Measurements from ENCODE around the gene PDLIM7.
"Not testable (repeated sequence)": the region's sequence is repeated elsewhere in the genome, so short reads cannot be mapped to it uniquely, and the experiment has no call there.

PDLIM7 gene

DNA sequence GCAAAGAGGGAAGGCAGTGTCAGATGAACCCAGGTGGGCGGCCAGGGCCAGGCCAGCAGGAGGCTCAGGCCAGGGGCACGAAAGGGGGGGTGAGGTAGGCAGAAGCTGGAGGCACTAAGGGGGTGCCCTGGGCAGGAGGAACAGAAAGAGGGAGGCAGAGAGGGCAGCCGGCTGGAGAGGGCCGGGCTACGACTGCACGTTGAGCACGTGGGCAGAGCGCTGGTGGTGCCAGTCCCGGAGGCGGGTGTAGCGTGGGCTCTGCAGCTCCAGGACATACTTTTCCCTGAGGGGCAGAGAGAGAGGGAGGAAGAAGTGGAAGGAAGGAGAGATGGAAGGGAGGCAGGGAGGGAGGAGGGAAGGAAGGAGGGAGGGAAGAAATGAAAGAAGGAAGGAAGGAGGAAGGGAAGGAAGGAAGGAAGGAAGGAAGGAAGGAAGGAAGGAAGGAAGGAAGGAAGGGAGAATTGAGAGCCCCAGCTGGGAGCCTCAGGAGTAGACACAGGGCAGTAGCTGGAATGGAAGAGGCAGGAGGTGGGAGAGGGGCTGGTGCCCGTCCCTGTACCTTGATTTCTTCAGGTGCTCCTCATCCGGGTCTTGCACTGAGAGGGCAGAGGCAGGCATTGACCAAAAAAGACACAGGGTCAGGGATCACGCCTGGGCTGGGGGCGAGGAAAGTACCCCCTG is 7.0 kb downstream of the PDLIM7 start:
- no peak for DNase-seq (ENCODE audit: low spot score)

DNA sequence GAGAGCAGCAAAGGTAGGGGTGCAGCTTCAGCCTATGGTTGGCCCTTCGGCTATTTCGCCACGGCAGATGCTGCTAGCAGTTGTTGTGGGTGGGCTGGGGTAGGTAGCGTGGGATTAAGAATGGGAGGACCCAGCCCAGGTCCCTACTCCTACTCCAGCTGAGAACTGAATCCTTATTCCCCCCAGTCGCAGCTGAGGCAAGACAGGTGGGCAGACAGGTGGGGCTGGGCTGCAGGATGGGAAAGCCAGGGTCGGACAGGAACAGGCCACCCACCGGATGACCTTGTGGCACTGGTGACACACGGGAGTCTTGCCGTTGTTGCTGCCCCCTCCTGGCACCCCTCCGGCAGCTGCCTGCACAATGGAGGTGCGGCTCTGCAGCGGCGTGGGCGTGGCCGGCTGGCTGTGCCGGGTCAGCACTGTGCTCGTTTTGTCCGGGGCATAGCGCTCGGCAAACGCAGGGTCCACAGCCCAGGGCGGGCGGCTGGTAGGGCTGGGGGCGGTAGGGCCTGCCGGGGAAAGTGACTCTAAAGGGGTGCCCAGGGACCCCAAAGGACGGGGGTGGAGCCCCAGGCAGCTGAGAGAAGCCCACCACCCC is 8.2 kb downstream of the PDLIM7 start:
- no peak for DNase-seq (ENCODE audit: low spot score)

DNA sequence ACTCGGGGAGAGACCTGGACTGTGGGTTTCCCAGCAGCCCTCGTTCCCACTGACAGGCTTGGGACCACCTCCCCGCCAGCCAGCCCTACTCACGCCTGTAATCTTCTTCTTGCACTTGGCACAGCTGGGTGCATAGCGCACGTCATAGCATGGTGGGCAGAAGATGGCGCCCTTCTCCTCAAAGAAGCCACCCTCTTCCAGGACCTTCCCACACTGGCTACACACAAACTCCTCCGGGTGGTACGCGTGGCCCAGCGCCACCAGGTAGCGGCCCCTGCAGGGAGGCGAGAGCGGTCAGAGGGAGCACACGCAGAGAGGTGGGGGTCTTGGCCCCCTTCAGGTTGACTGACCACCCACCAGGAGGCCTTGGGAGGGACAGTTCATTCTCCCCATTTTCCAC is 9.4 kb downstream of the PDLIM7 start:
- DNase-seq (ENCODE audit: low spot score), result no peak

DNA sequence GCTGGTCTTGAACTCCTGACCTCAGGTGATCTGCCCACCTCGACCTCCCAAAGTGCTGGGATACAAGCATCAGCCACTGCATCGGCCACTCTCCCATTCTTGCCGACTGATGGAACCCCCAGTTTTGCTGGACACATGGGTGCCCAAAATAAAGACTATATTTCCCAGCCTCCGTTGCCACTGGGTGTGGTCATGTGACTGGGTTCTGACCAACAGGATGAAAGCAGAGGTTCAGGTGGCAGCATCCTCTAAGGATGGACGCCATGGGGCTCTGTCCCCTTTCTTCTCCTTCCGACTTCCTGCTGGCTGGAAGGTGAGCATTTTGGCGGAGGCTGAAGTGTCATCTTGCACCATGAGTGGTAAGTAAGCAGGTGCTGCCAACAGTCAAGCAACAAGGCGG is 10.3 kb downstream of the PDLIM7 start:
- no peak for DNase-seq (ENCODE audit: low spot score)

DNA sequence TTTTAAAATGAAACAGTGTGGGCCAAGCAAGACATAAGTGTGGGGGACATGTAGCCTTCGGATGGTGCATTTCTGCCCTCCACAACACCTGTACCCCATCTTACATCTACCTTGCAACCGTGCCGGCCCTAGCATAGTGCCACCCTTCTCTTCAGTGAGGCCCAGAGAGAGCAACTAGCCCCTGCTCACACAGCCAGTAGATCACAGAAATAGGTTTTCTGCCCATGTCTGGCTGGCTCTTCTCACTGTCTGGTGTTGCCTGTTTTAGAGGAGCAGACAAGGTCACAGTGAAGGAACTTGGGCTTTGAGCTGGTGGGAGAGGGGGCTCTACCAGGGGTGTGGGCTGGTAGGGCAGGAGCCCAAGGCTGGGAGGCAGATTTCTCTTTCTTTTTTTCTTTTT is 11.1 kb downstream of the PDLIM7 start:
- no peak for DNase-seq (ENCODE audit: low spot score)

DNA sequence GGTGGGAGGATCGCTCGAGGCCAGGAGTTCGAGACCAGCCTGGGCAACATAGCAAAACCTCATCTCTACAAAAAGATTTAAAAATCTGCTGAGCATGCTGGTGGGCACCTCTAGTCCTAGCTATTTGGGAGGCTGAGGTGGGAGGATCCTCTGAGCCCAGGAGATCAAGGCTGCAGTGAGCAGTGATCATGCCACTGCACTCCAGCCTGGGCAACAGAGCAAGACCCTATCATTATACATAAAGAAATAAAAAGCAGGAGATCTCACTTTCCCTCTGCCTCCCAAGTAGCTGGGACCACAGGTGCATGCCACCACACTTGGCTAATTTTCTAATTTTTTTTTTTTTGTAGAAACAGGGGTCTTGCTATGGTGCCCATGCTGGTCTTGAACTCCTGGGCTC is 11.7 kb downstream of the PDLIM7 start:
- DNase-seq (ENCODE audit: low spot score), result not testable (repeated sequence)

DNA sequence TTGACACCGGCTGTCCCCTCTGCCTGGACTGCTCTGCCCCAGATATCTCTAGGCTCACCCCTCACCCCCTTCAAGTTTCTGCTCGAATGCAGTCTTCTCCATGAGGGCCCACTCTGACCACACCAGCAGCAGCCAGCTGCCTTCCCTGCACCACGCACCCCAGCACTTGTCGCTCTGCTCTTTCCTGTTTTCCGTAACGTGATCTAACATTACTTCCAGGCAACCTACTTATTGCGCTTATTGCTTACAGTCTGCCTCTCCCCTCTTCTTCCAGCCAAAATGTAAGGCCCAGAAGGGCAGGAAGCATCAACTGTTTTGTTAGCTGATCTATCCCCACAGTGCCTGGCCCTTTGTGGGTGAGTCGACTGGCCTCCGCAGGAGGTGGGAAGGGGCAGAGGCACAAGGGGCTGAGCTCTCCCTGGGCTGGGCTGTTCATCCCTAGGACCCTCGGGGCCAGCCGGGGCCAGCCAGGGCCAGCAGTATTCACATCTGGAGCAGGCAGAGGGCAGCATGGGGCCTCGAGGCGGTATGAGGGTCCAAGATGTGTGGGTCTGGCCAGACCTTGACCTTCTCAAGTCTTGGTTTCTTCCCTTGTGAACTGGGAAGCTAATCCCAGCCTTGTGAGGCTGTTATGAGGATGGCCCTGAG is 12.4 kb downstream of the PDLIM7 start:
- DNase-seq (ENCODE audit: low spot score), result no peak

DNA sequence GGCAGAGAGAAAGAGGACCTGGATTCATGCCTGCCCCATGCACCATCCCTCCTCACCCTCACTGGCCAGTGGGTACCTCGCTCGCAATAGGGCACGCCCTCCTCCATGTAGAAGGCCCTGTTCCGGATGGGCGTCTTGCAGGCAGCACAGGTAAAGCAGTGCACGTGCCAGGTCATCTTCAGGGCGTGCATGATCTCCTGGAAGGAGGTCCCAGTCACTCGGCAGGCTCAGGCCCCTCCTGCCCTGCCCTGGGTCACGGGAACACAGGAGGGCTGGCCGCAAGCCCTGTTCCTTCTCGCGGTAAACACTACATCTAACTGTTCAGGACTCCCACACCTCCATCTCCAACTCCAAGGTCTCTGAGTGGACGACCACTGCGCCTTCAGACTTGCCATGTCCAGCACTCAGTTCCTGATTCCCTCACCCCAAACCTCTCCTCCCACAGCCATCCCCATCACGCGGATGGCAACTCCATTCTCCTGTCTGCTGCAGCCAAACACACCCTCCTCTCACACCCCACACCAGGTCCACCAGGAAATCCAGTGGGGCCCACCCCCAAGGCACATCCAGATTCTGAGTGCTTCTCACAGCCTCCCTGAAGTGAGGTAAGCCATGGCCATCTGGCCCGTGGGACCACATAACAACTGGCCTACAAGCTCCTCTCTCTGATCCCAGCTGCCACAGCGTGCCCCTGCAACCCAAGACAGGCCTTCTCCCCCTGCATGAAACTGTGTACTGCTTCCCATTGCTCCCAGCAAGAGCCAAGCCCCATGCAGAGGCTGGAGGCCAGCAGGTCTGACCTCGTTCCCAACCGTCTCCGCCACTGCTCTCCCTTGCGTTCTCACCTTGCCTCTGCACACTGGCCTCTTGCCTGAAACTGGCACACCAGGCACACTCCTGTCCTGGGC is 13.2 kb downstream of the PDLIM7 start:
- DNase-seq (ENCODE audit: low spot score), result no peak

DNA sequence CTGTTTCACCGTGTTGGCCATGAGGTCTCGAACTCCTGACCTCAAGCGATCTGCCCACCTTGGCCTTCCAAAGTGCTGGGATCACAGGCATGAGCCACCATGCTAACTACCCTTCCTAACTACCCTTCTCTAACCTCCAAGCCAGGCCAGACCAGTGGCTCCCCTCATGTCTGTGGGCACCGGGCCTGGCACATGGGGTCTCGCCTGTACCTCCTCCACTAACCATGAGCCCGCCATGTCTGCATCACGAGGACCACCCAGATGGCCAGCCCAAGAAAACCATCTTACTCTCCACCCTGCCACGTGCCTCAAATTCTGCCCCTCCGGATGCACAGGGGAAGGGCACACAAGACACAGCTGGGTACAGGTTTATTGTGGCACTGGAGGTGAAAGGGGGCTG is 14.4 kb downstream of the PDLIM7 start:
- no peak for DNase-seq (ENCODE audit: low spot score)

DNA sequence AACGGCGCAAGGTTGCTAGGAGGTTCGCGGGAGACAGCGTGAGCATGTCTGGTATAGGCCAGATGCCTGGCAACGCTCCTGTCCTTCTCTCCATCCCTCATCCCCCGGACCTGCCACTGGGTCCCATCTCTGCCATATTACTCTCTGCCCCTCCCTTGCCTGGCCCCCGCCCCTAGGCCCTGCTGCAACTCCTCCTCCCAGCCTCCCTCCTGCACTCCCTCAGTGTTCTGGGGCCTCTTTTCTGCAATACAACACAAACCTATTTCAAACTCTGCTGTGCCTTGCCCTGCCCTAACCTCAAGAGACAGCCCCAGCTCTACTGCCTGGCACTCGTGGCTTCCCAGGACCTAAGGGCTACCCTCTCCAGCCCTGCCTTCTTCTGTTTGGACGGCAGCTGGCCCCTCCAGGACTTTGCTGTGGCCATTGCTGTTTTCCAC is 15.0 kb downstream of the PDLIM7 start:
- no peak for DNase-seq (ENCODE audit: low spot score)

DNA sequence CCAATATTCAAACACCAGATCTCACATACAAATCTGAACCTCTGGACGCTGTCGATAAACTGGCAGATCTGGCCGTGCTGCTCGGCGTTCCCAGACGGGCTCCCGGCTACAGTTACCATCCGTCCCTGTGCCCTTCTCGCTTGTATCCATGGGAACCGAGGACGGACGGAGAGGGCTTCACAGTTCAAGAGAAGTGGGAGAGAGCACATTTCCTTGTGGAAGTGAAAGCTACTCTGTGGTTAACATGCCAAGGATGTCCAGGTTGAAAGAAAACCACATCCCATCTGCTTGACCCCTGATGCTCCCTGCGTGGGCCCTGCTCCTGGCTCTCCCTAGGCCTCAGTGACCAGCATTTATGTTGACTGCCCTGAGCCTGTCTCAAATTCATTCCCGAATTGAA is 17.6 kb downstream of the PDLIM7 start:
- no peak for DNase-seq (ENCODE audit: low spot score)

DNA sequence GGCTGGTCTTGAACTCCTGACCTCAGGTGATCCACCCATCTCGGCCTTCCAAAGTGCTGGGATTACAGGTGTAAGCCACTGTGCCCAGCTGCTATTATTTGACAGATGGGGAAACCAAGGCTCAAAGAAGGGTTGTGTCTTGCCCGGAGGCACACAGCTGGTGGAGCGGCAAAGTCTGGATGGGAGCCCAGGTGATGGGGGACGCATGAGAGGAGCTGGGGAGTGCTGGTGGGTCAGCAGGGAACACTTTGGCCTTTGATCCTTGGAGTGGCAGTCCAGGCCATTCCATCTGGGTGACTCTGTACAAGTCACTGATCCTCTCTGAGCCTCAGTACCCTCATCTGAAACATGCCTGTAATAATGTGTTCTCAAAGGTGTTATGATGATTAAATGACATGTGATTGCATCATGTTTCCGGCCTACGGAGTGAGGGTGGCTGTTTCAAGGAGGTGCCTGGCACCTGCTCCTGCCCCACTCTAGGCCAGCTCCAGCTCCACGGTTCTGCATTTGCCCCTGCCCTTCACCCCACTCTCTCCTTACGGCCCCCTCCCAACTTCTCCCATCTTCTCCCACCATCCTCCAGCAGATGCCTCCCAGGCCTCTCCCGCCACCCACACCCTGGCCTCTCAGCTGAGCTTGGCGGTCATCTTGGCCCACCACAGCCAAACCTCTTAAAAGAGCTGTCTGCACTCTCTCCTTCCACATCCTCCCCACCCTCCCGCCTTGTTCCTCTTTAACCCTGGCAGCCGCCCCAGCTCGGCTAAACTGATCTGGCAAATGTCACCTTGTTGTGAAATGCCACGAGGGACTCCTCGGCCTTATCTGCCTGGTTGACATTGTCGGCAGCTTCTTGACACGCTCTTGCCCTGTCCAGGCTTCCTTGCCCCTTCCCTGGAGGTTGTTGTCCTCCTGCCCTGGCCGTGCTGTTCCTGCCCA is 18.4 kb downstream of the PDLIM7 start:
- no peak for DNase-seq (ENCODE audit: low spot score)

DNA sequence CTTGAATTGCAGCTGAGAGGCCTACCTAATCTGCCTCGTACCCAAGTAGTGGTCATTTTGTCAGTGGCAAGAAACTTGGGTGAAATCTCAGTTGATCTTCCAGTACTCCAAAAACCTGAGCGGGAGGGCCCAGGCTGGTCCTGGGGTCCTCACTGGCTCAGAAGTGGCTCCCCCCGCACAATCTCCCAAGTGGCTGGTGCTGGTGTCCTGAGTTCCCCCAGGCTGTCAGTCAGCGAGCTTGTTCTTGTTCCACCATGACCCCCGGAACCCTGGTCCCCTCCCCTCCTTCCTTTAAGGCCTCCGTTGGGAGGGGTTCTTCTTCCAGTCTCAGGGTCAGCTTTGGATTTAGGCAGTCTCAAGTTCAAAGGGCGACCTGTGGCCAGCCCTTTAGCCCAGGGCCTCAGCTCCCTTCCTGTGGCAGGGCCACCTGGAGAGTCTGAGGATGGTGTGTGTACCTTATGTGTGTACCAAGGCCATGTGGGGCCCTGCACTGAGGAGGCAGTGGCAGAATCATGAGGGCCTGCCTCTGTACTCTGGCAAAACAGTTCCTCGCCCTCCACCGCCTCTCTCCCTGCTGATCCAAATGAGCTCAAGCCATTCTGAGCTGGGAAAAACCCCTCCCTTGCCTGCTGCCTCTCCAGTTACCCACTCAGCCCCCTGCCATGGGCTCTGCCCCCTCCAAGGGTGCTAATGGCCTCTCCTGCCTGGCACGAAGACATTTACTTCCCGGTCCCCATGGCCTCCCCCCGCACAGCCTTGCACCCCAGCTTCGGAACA is 19.5 kb downstream of the PDLIM7 start:
- DNase-seq (ENCODE audit: low spot score), result no peak

DNA sequence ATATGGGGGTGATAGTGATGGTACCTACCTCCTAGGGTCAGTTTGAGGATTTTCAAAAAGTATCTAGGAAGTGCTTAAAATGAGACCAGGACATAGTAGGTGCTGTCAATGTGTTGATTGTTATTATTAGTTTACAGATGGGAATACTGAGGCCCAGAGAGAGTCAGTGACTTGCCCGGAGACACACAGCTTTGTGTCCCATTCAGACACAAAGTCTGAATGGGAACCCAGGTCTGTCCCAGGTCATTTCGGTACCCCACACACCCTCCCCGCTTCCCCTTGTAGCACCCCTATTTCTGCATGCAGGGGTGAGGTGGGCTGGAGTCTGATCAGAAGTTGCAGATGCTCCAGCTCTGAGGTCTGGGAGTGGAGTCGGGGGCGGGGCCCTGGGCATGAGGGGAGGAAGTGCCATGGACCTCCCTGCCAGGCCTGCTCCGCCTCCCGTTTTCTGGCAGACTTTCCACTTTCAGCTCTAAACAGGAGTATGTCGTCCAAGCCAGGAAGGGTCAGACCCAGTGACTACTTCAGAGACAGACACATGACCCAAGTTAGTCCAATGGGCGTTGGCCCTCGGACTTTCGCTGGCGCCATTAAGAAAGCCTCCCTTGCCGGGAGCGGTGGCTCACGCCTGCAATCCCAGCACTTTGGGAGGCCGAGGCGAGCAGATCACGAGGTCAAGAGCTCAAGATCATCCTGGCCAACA is 20.7 kb downstream of the PDLIM7 start:
- no peak for DNase-seq (ENCODE audit: low spot score)

DNA sequence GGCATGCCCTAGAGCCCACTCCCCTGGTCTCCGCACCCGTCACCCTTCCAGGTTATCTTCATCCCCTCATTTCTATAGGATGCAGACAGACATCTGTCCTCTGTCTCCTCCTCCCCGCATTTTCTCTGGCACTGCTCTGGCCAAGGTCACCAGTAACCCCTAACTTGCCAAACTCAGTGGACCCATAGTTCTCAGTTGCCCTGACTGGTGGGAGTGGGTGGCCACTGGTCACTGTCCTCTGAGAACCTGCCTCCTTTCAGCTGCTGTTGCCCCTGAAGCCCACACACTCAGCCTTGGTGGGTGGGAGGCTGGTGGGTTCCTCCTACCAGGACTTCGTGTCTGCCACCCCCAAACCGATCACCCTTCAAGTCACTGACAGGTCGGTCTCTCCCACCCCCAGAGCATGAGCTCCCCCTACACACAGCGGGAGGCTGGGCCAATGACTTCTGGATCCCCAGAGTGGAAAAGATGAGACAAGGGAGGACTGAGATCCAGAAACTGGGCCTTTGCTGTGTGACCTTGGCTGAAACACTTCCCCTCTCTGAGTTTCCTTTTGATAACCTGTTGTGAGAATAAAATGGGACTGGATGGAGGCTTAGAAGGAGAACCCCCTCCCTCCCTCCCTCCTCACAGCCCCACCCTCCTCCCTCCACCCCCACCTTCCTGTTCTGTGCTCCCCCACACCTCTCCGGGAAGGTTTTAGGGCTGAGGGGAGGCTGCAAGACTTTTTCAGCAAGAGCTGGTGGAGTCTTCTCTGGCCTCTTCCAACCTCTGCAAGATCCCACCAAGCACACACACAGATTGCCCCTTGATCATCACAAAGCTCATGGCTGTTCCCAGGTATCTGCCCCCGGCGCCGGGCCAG is 21.6 kb downstream of the PDLIM7 start:
- DNase-seq (ENCODE audit: low spot score), result no peak

DNA sequence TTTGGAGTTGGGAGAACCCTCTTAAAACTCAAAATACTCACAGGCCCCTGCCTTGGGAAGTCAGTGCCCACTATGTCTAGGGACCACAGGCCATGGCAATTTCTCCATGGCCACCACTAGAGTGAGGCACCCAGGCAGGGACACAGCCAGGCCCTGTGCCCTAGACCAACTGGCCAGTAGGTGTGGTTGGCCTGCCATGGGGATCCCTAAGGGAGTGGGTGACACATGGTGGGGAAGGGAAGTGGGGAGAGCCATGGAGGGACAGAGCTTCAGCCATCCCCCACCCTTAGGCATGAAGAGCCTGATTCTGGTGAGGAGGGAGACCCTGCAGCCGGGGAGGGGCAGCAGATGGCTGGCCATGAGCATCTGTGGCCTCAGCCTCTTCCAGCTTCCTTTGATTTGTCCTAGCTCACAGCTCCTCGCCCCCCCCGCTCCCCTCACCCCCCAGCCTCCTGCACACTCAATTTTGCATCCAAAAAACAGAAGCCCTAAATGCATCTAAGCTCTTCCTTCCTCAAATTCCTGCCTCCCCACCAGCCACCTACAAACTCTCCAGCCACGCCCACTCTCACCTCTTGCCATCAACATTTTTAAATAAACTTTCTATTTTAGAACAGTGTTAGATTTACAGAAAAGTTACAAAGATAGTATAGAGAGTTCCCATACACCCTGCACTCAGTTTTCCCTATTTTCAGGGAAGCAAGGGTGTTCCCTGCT is 22.4 kb downstream of the PDLIM7 start:
- no peak for DNase-seq (ENCODE audit: low spot score)

DNA sequence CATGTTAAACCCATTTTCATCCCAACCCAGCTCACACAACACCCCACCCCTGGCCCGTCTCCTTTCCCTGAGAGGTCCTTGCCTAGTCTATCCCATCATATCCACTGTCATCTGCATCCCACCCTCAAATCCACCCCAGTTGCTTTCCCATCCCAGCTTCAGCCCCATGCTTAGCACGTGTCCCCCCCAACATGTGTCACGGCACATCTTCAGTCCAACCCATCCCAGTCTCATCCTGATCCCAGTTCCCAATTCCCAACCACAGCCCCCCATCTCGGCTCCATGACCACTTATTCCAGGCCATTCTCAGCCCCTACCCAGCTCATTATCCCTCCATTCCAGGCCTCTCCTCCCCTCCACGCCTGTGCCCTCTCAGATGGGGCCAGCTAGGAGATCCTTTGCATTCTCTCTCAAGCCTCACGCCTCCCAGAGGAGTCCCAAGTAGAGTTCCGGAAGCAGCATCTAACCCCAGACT is 23.4 kb downstream of the PDLIM7 start:
- no peak for DNase-seq (ENCODE audit: low spot score)

DNA sequence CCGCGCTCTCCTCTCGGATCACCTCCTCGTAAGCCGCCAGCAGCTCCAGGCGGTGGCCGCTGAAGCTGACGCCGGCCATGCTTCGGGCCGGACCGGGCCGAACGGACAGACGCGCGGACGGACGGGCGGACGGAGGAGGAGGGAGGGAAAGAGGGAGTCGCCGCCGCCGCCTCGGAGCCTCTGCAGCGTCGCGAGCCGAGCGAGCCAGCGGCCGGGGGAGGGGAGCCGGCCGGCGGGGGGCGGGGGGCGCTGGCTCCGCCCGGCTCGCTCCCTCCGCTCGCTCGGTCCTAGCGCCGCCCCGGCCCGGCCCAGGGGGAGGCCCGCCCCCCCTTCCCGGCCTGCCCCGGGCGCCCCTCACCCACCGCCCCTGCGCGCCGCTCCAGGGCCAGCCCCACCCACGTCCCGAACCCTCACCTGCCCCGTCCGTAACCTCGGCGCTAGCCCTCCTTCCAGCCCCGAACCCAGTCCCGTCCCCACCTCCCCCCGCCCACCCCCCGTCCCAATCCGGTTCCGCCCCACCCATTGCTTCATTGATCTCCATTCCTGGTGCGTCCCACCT is 23.9 kb downstream of the PDLIM7 start, which contains the start of gene DBN1:
DBN1 (minus strand) TSS at position 192 of the 559 bp plus-strand sequence; CDS start at position 79, 113 bp downstream.
- peak; percentile 63 for DNase-seq (ENCODE audit: low spot score)
